SJCRH30 (cell line): ENCODE data around the gene ALDH3A2. TPM values are rescaled to one million over a fixed set of nuclear protein-coding genes. Genes with fewer than 3 reads are reported as not detected.
"Not testable (repeated sequence)": the region's sequence is repeated elsewhere in the genome, so short reads cannot be mapped to it uniquely, and the experiment has no call there.

Source experiments
- DNase-seq, 2 experiments: peaks; one replicate each; pipeline ENCODE4 v3.0.0-alpha.2; 2015 to 2020
- H3K27ac ChIP-seq: fragments of 250-450 bp; sonication (Bioruptor Pico); 2 replicates; pipeline ENCODE4 v1.5.1; 2020; ENCODE audit warnings: mild to moderate bottlenecking, moderate library complexity
- H3K27me3 ChIP-seq: fragments of 250-450 bp; sonication (Bioruptor Pico); 2 replicates; pipeline ENCODE4 v1.5.1; 2020; ENCODE audit warnings: mild to moderate bottlenecking, moderate library complexity
- H3K36me3 ChIP-seq: fragments of 250-450 bp; sonication (Bioruptor Pico); 2 replicates; pipeline ENCODE4 v1.5.1; 2020; ENCODE audit warnings: mild to moderate bottlenecking, moderate library complexity
- H3K4me1 ChIP-seq: fragments of 250-450 bp; sonication (Bioruptor Pico); 2 replicates; pipeline ENCODE4 v1.5.1; 2020; ENCODE audit warnings: mild to moderate bottlenecking, moderate library complexity
- H3K4me3 ChIP-seq: fragments of 250-450 bp; sonication (Bioruptor Pico); 2 replicates; pipeline ENCODE4 v1.5.1; 2020; ENCODE audit warnings: mild to moderate bottlenecking, moderate library complexity
- H3K9me3 ChIP-seq: fragments of 250-450 bp; sonication (Bioruptor Pico); replicated peaks from 2 replicates; pipeline ENCODE4 v1.5.1; 2020; ENCODE audit warnings: mild to moderate bottlenecking, moderate library complexity
- total RNA-seq: library from RNA; depleted of rRNA; stranded (reverse); fragments of >200 nt; shearing (Covaris generic); gene quantifications from 2 replicates; pipeline ENCODE4 v1.2.3, GENCODE V29; 2014

ALDH3A2 gene
- total RNA-seq, 1 experiment from 2014 or later, result 135 TPM

GRCh38 chr17:19678581-19679453 lies 30.3 kb downstream of the ALDH3A2 start:
- no peak overlapping the region for H3K4me3 ChIP-seq
- peaks cover 46% of the 10 kb centered on the region for H3K36me3 ChIP-seq
- no peaks in the 10 kb centered on the region for H3K27me3 ChIP-seq
- H3K9me3 ChIP-seq, result peaks cover 14% of the 10 kb centered on the region
- H3K27ac ChIP-seq, result no peak overlapping the region
- peaks cover 10% of the 10 kb centered on the region for H3K4me1 ChIP-seq
- no peak for DNase-seq

- peaks cover 10% of the 10 kb centered on the region for H3K4me1 ChIP-seq
- no peaks in the 10 kb centered on the region for H3K27me3 ChIP-seq
- H3K27ac ChIP-seq, result no peak overlapping the region
- H3K9me3 ChIP-seq, result peaks cover 3% of the 10 kb centered on the region
- H3K36me3 ChIP-seq, result peaks cover 10% of the 10 kb centered on the region
- no peak for DNase-seq
- no peak overlapping the region for H3K4me3 ChIP-seq
These were observed 34.6 kb downstream of the ALDH3A2 start for GRCh38 chr17:19683117-19683516.

- H3K4me1 ChIP-seq, H3K36me3 ChIP-seq, H3K4me3 ChIP-seq, H3K9me3 ChIP-seq, H3K27me3 ChIP-seq, DNase-seq, H3K27ac ChIP-seq: not testable (repeated sequence)
These were observed 36.5 kb downstream of the ALDH3A2 start for GRCh38 chr17:19684909-19685580.

GRCh38 chr17:19686400-19687090 lies 38.0 kb downstream of the ALDH3A2 start:
- Histone ChIP-seq H3K4me1 (peaks cover 5% of the 10 kb centered on the region), H3K36me3 (no peaks in the 10 kb centered on the region), H3K27me3 (no peaks in the 10 kb centered on the region), H3K4me3 (no peak overlapping the region), H3K27ac (no peak overlapping the region), H3K9me3 (no peaks in the 10 kb centered on the region)
- DNase-seq, result no peak

- peak in 1 of 2 experiments; percentile 60 for DNase-seq
- no peaks in the 10 kb centered on the region for H3K9me3 ChIP-seq
- H3K4me1 ChIP-seq, result peaks cover 29% of the 10 kb centered on the region
- no peak overlapping the region for H3K27ac ChIP-seq
- H3K36me3 ChIP-seq, result no peaks in the 10 kb centered on the region
- no peaks in the 10 kb centered on the region for H3K27me3 ChIP-seq
- H3K4me3 ChIP-seq, result no peak overlapping the region
These were observed 53.7 kb downstream of the ALDH3A2 start for GRCh38 chr17:19702217-19702641.

GRCh38 chr17:19703106-19703827 lies 54.7 kb downstream of the ALDH3A2 start:
- peak; percentile 86 to 88 for DNase-seq
- H3K4me1 ChIP-seq, result peaks cover 29% of the 10 kb centered on the region
- H3K4me3 ChIP-seq, result no peak overlapping the region
- no peaks in the 10 kb centered on the region for H3K9me3 ChIP-seq
- no peaks in the 10 kb centered on the region for H3K27me3 ChIP-seq
- H3K27ac ChIP-seq, result peak overlapping the region; percentile 10; the same call in 1 of the 2 replicates
- H3K36me3 ChIP-seq, result no peaks in the 10 kb centered on the region

- no peak for DNase-seq
- Histone ChIP-seq H3K4me1 (peaks cover 29% of the 10 kb centered on the region), H3K9me3 (no peaks in the 10 kb centered on the region), H3K27ac (no peak overlapping the region; the same call in 1 of the 2 replicates), H3K27me3 (no peaks in the 10 kb centered on the region), H3K4me3 (no peak overlapping the region), H3K36me3 (no peaks in the 10 kb centered on the region)
These were observed 55.5 kb downstream of the ALDH3A2 start for GRCh38 chr17:19703828-19704613.

- H3K4me1 ChIP-seq, result peaks cover 29% of the 10 kb centered on the region
- H3K27me3 ChIP-seq, result no peaks in the 10 kb centered on the region
- no peak for DNase-seq
- no peak overlapping the region for H3K27ac ChIP-seq
- no peak overlapping the region for H3K4me3 ChIP-seq
- H3K36me3 ChIP-seq, result no peaks in the 10 kb centered on the region
- no peaks in the 10 kb centered on the region for H3K9me3 ChIP-seq
These were observed 56.6 kb downstream of the ALDH3A2 start for GRCh38 chr17:19705201-19705600.

GRCh38 chr17:19705771-19706770 lies 57.5 kb downstream of the ALDH3A2 start:
- DNase-seq, result no peak

GRCh38 chr17:19706791-19707727 lies 58.5 kb downstream of the ALDH3A2 start:
- peaks cover 5% of the 10 kb centered on the region; the same call in 1 of the 2 replicates for H3K27me3 ChIP-seq
- no peaks in the 10 kb centered on the region for H3K9me3 ChIP-seq
- peaks cover 24% of the 10 kb centered on the region for H3K4me1 ChIP-seq
- H3K4me3 ChIP-seq, result no peak overlapping the region
- H3K36me3 ChIP-seq, result no peaks in the 10 kb centered on the region
- no peak overlapping the region for H3K27ac ChIP-seq
- DNase-seq, result peak in 1 of 2 experiments; percentile 53

More at GRCh38 chr17:19705771-19706770, 57.5 kb downstream of the ALDH3A2 start:
- Histone ChIP-seq H3K9me3 (no peaks in the 10 kb centered on the region), H3K4me1 (peaks cover 29% of the 10 kb centered on the region), H3K4me3 (no peak overlapping the region), H3K27ac (no peak overlapping the region), H3K27me3 (no peaks in the 10 kb centered on the region), H3K36me3 (no peaks in the 10 kb centered on the region)

GRCh38 chr17:19707728-19708221 lies 59.2 kb downstream of the ALDH3A2 start:
- no peak for DNase-seq
- H3K4me1 ChIP-seq, result peaks cover 17% of the 10 kb centered on the region
- no peak overlapping the region for H3K4me3 ChIP-seq
- H3K36me3 ChIP-seq, result no peaks in the 10 kb centered on the region
- no peaks in the 10 kb centered on the region for H3K9me3 ChIP-seq
- H3K27ac ChIP-seq, result no peak overlapping the region
- peaks cover 7% of the 10 kb centered on the region; the same call in 1 of the 2 replicates for H3K27me3 ChIP-seq
